HEK293 (cell line): ENCODE measurements around the gene HOTAIR.

Experiments
- CTCF ChIA-PET: fragments of 350-600 bp; formaldehyde crosslinking; extraction: SDS; loops from one replicate; lab custom pipeline; 2021; ENCODE audit warnings: antibody characterized with exemption; lab: Yijun Ruan, JAX
- POLR2A ChIA-PET: fragments of 300-600 bp; formaldehyde crosslinking; extraction: SDS; loops from one replicate; lab custom pipeline; 2020; ENCODE audit warnings: antibody characterized with exemption, inconsistent platforms; lab: Yijun Ruan, JAX
- H3K27ac ChIP-seq: fragments of 200-500 bp; sonication (Bioruptor generic); 2 replicates; pipeline ENCODE4 v1.5.1; 2014; ENCODE audit warnings: low read depth, low read length, control low read depth, inconsistent platforms; ENCODE audit errors: extremely low read depth
- H3K36me3 ChIP-seq, 2 experiments: fragments of 200-500 bp in 1 of 2; sonication (Bioruptor generic) in 1 of 2; 1 replicate in 1 of 2; 2 replicates in 1 of 2; pipeline ENCODE4 v1.5.1; 2014 to 2017; ENCODE audit warnings: inconsistent platforms in 2 of 2, low read length in 2 of 2; ENCODE audit not compliant: control insufficient read depth in 2 of 2, insufficient read depth in 1 of 2
- H3K4me1 ChIP-seq: fragments of 200-500 bp; sonication (Bioruptor generic); 2 replicates; pipeline ENCODE4 v1.5.1; 2014; ENCODE audit warnings: mild to moderate bottlenecking, low read length, inconsistent platforms; ENCODE audit not compliant: control insufficient read depth, insufficient read depth
- H3K4me3 ChIP-seq: 2 replicates; pipeline ENCODE4 v1.5.1; 2011; ENCODE audit warnings: low read depth, mild to moderate bottlenecking, control low read depth, low read length, moderate library complexity
- H3K9me3 ChIP-seq: fragments of 200-500 bp; sonication (Bioruptor generic); 2 replicates; pipeline ENCODE4 v1.5.1; 2014; ENCODE audit warnings: low read depth, low read length, inconsistent platforms; ENCODE audit not compliant: control insufficient read depth, insufficient read depth
- BCL6B ChIP-seq: fragments of 450-650 bp; formaldehyde crosslinking; IDR thresholded peaks from 2 replicates; pipeline ENCODE4 v1.5.1; 2017; ENCODE audit warnings: missing biosample characterization, missing genetic modification characterization
- GFI1B ChIP-seq: fragments of 450-650 bp; formaldehyde crosslinking; IDR thresholded peaks from 2 replicates; pipeline ENCODE4 v1.5.1; 2016; ENCODE audit warnings: missing biosample characterization, missing genetic modification characterization
- HOXA7 ChIP-seq: sonication (generic); formaldehyde crosslinking; IDR thresholded peaks from 2 replicates; pipeline ENCODE4 v1.8.1; 2022; ENCODE audit warnings: missing genetic modification reagents, borderline replicate concordance
- MYNN ChIP-seq: fragments of 450-650 bp; formaldehyde crosslinking; IDR thresholded peaks from 2 replicates; pipeline ENCODE4 v1.5.1; 2016; ENCODE audit warnings: missing biosample characterization, missing genetic modification characterization, borderline replicate concordance
- SALL2 ChIP-seq: fragments of 450-650 bp; formaldehyde crosslinking; IDR thresholded peaks from 2 replicates; pipeline ENCODE4 v1.5.0; 2017; ENCODE audit warnings: missing biosample characterization, mild to moderate bottlenecking, missing genetic modification characterization, borderline replicate concordance
- SETDB1 ChIP-seq: IDR thresholded peaks from one replicate; pipeline ENCODE4 v1.6.1; 2017; ENCODE audit warnings: mild to moderate bottlenecking, low read length, moderate library complexity, mixed read lengths; ENCODE audit not compliant: insufficient read length
- ZBTB11 ChIP-seq: fragments of 450-650 bp; formaldehyde crosslinking; conservative IDR thresholded peaks from 2 replicates; pipeline ENCODE4 v1.5.1; 2016; ENCODE audit warnings: low read depth, missing biosample characterization, missing genetic modification characterization
- ZEB2 ChIP-seq: fragments of 450-650 bp; formaldehyde crosslinking; IDR thresholded peaks from 2 replicates; pipeline ENCODE4 v1.5.1; 2016; ENCODE audit warnings: missing biosample characterization, missing genetic modification characterization
- ZFP69B ChIP-seq: fragments of 450-650 bp; formaldehyde crosslinking; IDR thresholded peaks from 2 replicates; pipeline ENCODE4 v1.5.1; 2016; ENCODE audit warnings: missing biosample characterization, missing genetic modification characterization
- ZNF16 ChIP-seq: fragments of 450-650 bp; formaldehyde crosslinking; IDR thresholded peaks from 2 replicates; pipeline ENCODE4 v1.5.1; 2016; ENCODE audit warnings: low read depth, missing biosample characterization, missing genetic modification characterization
- ZNF169 ChIP-seq: fragments of 450-650 bp; formaldehyde crosslinking; IDR thresholded peaks from 2 replicates; pipeline ENCODE4 v1.5.1; 2016; ENCODE audit warnings: missing biosample characterization, missing genetic modification characterization
- ZNF174 ChIP-seq: fragments of 450-650 bp; formaldehyde crosslinking; IDR thresholded peaks from 2 replicates; pipeline ENCODE4 v1.5.0; 2017; ENCODE audit warnings: missing biosample characterization, mild to moderate bottlenecking, missing genetic modification characterization
- ZNF239 ChIP-seq: fragments of 450-650 bp; formaldehyde crosslinking; IDR thresholded peaks from 2 replicates; pipeline ENCODE4 v1.5.1; 2016; ENCODE audit warnings: missing biosample characterization, missing genetic modification characterization
- ZNF311 ChIP-seq: fragments of 450-650 bp; formaldehyde crosslinking; IDR thresholded peaks from 2 replicates; pipeline ENCODE4 v1.5.1; 2017; ENCODE audit warnings: missing biosample characterization, missing genetic modification characterization, borderline replicate concordance
- ZNF37A ChIP-seq: fragments of 450-650 bp; IDR thresholded peaks from 2 replicates; pipeline ENCODE4 v1.5.1; 2018; ENCODE audit warnings: missing biosample characterization, missing genetic modification characterization
- ZNF391 ChIP-seq: fragments of 450-650 bp; formaldehyde crosslinking; IDR thresholded peaks from 2 replicates; pipeline ENCODE4 v1.5.1; 2016; ENCODE audit warnings: low read depth, missing biosample characterization, missing genetic modification characterization, borderline replicate concordance
- ZNF394 ChIP-seq: fragments of 450-650 bp; formaldehyde crosslinking; IDR thresholded peaks from 2 replicates; pipeline ENCODE4 v1.5.1; 2016; ENCODE audit warnings: missing biosample characterization, missing genetic modification characterization, mild to moderate bottlenecking, moderate library complexity, borderline replicate concordance
- ZNF416 ChIP-seq: fragments of 450-650 bp; formaldehyde crosslinking; IDR thresholded peaks from 2 replicates; pipeline ENCODE4 v1.5.1; 2016; ENCODE audit warnings: missing biosample characterization, missing genetic modification characterization
- ZNF473 ChIP-seq: fragments of 450-650 bp; formaldehyde crosslinking; IDR thresholded peaks from 2 replicates; pipeline ENCODE4 v1.5.1; 2017; ENCODE audit warnings: missing biosample characterization, missing genetic modification characterization
- ZNF48 ChIP-seq: fragments of 450-650 bp; formaldehyde crosslinking; IDR thresholded peaks from 2 replicates; pipeline ENCODE4 v1.5.1; 2016; ENCODE audit warnings: missing biosample characterization, missing genetic modification characterization
- ZNF488 ChIP-seq: fragments of 450-650 bp; formaldehyde crosslinking; IDR thresholded peaks from 2 replicates; pipeline ENCODE4 v1.5.1; 2016; ENCODE audit warnings: missing biosample characterization, missing genetic modification characterization
- ZNF530 ChIP-seq: fragments of 450-650 bp; formaldehyde crosslinking; IDR thresholded peaks from 2 replicates; pipeline ENCODE4 v1.5.1; 2016; ENCODE audit warnings: low read depth, missing biosample characterization, missing genetic modification characterization
- ZNF544 ChIP-seq: fragments of 450-650 bp; formaldehyde crosslinking; IDR thresholded peaks from 2 replicates; pipeline ENCODE4 v1.5.0; 2017; ENCODE audit warnings: missing biosample characterization, missing genetic modification characterization
- ZNF548 ChIP-seq: fragments of 450-650 bp; formaldehyde crosslinking; IDR thresholded peaks from 2 replicates; pipeline ENCODE4 v1.5.1; 2016; ENCODE audit warnings: missing biosample characterization, missing genetic modification characterization
- ZNF555 ChIP-seq: fragments of 450-650 bp; formaldehyde crosslinking; conservative IDR thresholded peaks from 2 replicates; pipeline ENCODE4 v1.5.1; 2017; ENCODE audit warnings: missing biosample characterization, mild to moderate bottlenecking, missing genetic modification characterization, inconsistent platforms
- ZNF558 ChIP-seq: fragments of 450-650 bp; formaldehyde crosslinking; IDR thresholded peaks from 2 replicates; pipeline ENCODE4 v1.5.1; 2016; ENCODE audit warnings: missing biosample characterization, missing genetic modification characterization
- ZNF600 ChIP-seq: fragments of 450-650 bp; formaldehyde crosslinking; IDR thresholded peaks from 2 replicates; pipeline ENCODE4 v1.5.1; 2016; ENCODE audit warnings: missing biosample characterization, missing genetic modification characterization
- ZNF623 ChIP-seq: fragments of 450-650 bp; formaldehyde crosslinking; IDR thresholded peaks from 2 replicates; pipeline ENCODE4 v1.5.1; 2016; ENCODE audit warnings: missing biosample characterization, missing genetic modification characterization
- ZNF624 ChIP-seq: fragments of 450-650 bp; formaldehyde crosslinking; IDR thresholded peaks from 2 replicates; pipeline ENCODE4 v1.5.1; 2017; ENCODE audit warnings: missing biosample characterization, missing genetic modification characterization
- ZNF677 ChIP-seq: fragments of 450-650 bp; IDR thresholded peaks from 2 replicates; pipeline ENCODE4 v1.5.0; 2018; ENCODE audit warnings: missing biosample characterization, mild to moderate bottlenecking, missing genetic modification characterization, moderate library complexity
- ZNF707 ChIP-seq: fragments of 450-650 bp; formaldehyde crosslinking; IDR thresholded peaks from 2 replicates; pipeline ENCODE4 v1.5.1; 2016; ENCODE audit warnings: missing biosample characterization, missing genetic modification characterization
- ZNF76 ChIP-seq: fragments of 450-650 bp; formaldehyde crosslinking; IDR thresholded peaks from 2 replicates; pipeline ENCODE4; 2016; ENCODE audit warnings: low read depth, missing biosample characterization, missing genetic modification characterization, borderline replicate concordance
- ZSCAN30 ChIP-seq: fragments of 450-650 bp; IDR thresholded peaks from 2 replicates; pipeline ENCODE4 v1.5.1; 2018; ENCODE audit warnings: missing biosample characterization, mild to moderate bottlenecking, missing genetic modification characterization, moderate library complexity
- ZSCAN4 ChIP-seq: fragments of 450-650 bp; formaldehyde crosslinking; IDR thresholded peaks from 2 replicates; pipeline ENCODE4 v1.5.1; 2017; ENCODE audit warnings: missing biosample characterization, missing genetic modification characterization

The HOTAIR gene

GRCh38 chr12:53999559-54000115 is 24.9 kb upstream of the HOTAIR start:
- Histone ChIP-seq H3K27ac (peak overlapping the region; percentile 99), H3K36me3 (peaks cover 8 to 15% of the 10 kb centered on the region in 2 experiments; a peak in 2 of 3 replicates), H3K4me1 (peaks cover 41% of the 10 kb centered on the region), H3K4me3 (peak overlapping the region; percentile 94), H3K9me3 (no peaks in the 10 kb centered on the region)
- POLR2A ChIA-PET: interaction anchor here (0.6 to 3.7 kb wide), 17 partner anchors 9 to 389 kb away, joined by 3 to 34 read pairs (median 4); partner anchors contain the start of genes CBX5, HNRNPA1, HOXC10 and HOXC13
- CTCF ChIA-PET: interaction anchor here (0.6 to 6.7 kb wide), 19 partner anchors 11 to 410 kb away, joined by 3 to 49 read pairs (median 4); partner anchors contain the start of genes HOXC10 and SMUG1
- TF ChIP-seq MYNN (tag by site-specific recombination) (no peak), ZNF311 (no peak), ZNF169 (tag by site-specific recombination) (no peak), ZNF544 (no peak), ZEB2 (peak; percentile 71), ZNF530 (tag by site-specific recombination) (no peak), ZNF416 (tag by site-specific recombination) (no peak), ZNF624 (no peak), ZNF16 (tag by site-specific recombination) (no peak), SALL2 (no peak), ZSCAN30 (tag by site-specific recombination) (no peak), ZNF558 (no peak), ZNF174 (tag by site-specific recombination) (no peak), ZNF394 (0 out of 2 replicates have a peak, but pooled peaks have one; percentile 47), ZNF48 (no peak), ZNF600 (tag by site-specific recombination) (no peak), ZNF391 (tag by site-specific recombination) (peak; percentile 64; the same call in 1 of the 2 replicates), SETDB1 (no peak), BCL6B (no peak), ZNF555 (tag by site-specific recombination) (no peak), ZNF473 (no peak), ZFP69B (tag by site-specific recombination) (0 out of 2 replicates have a peak, but pooled peaks have one; percentile 14), ZBTB11 (tag by site-specific recombination) (no peak), HOXA7 (CRISPR knock-in tag) (no peak), ZNF548 (tag by site-specific recombination) (no peak), ZNF677 (tag by site-specific recombination) (no peak), ZNF76 (peak; percentile 25; the same call in 1 of the 2 replicates), ZNF623 (tag by site-specific recombination) (no peak), ZNF488 (no peak), ZNF707 (no peak), ZNF239 (no peak), GFI1B (tag by site-specific recombination) (no peak), ZSCAN4 (tag by site-specific recombination) (peak; percentile 60), ZNF37A (tag by site-specific recombination) (no peak)
